GM23248 (cell line): ENCODE measurements around the gene SCN9A. TPM values are rescaled to one million over a fixed set of nuclear protein-coding genes. Genes with fewer than 3 reads are reported as not detected.

Experiments used
- DNase-seq: peaks from one replicate; pipeline ENCODE4 v3.0.0-alpha.2; 2015
- H2AFZ ChIP-seq: fragments of 200-600 bp; sonication (generic); 2 replicates; pipeline ENCODE4 v1.6.1; 2016; ENCODE audit warnings: antibody characterized with exemption
- H3F3A ChIP-seq: fragments of 200-600 bp; sonication (generic); 2 replicates; pipeline ENCODE4 v1.6.1; 2016; ENCODE audit warnings: mild to moderate bottlenecking, antibody characterized with exemption, mixed run types; ENCODE audit not compliant: insufficient read depth
- H3K27ac ChIP-seq: fragments of 200-600 bp; sonication (generic); 2 replicates; pipeline ENCODE4 v1.5.1; 2016; ENCODE audit warnings: mild to moderate bottlenecking
- H3K27me3 ChIP-seq: fragments of 200-600 bp; sonication (generic); replicated peaks from 2 replicates; pipeline ENCODE4 v1.6.1; 2016; ENCODE audit warnings: mild to moderate bottlenecking; ENCODE audit not compliant: insufficient read depth
- H3K36me3 ChIP-seq: fragments of 200-600 bp; sonication (generic); 2 replicates; pipeline ENCODE4 v1.6.1; 2016; ENCODE audit warnings: low read depth, mild to moderate bottlenecking
- H3K4me1 ChIP-seq: fragments of 200-600 bp; sonication (generic); 2 replicates; pipeline ENCODE4 v1.6.1; 2016; ENCODE audit warnings: mild to moderate bottlenecking; ENCODE audit not compliant: insufficient read depth
- H3K4me2 ChIP-seq: fragments of 200-600 bp; sonication (generic); one replicate; pipeline ENCODE4 v1.6.1; 2016; ENCODE audit warnings: mild to moderate bottlenecking; ENCODE audit not compliant: unreplicated experiment
- H3K4me3 ChIP-seq: fragments of 200-600 bp; sonication (generic); 2 replicates; pipeline ENCODE4 v1.5.1; 2016; ENCODE audit warnings: mild to moderate bottlenecking
- H3K79me2 ChIP-seq: fragments of 200-600 bp; sonication (generic); 2 replicates; pipeline ENCODE4 v1.6.1; 2016; ENCODE audit warnings: mild to moderate bottlenecking; ENCODE audit not compliant: insufficient read depth
- H3K9ac ChIP-seq: fragments of 200-600 bp; sonication (generic); 2 replicates; pipeline ENCODE4 v1.6.1; 2016; ENCODE audit warnings: mild to moderate bottlenecking
- H3K9me2 ChIP-seq: fragments of 200-600 bp; sonication (generic); 2 replicates; pipeline ENCODE4 v1.6.1; 2016; ENCODE audit warnings: mixed run types, mild to moderate bottlenecking, moderate library complexity; ENCODE audit not compliant: insufficient read depth
- H3K9me3 ChIP-seq: fragments of 200-600 bp; sonication (generic); one replicate; pipeline ENCODE4 v1.6.1; 2017; ENCODE audit warnings: low read depth
- H4K20me1 ChIP-seq: fragments of 200-600 bp; sonication (generic); 2 replicates; pipeline ENCODE4 v1.6.0; 2016; ENCODE audit not compliant: insufficient read depth
- EZH2 ChIP-seq: fragments of 200-600 bp; sonication (generic); IDR thresholded peaks from 2 replicates; pipeline ENCODE4 v1.6.1; 2018; ENCODE audit warnings: antibody characterized with exemption, mild to moderate bottlenecking; ENCODE audit not compliant: insufficient read depth, poor library complexity, severe bottlenecking
- EZH2phosphoT487 ChIP-seq: fragments of 200-600 bp; sonication (generic); IDR thresholded peaks from 2 replicates; pipeline ENCODE4 v1.6.1; 2018; ENCODE audit warnings: antibody characterized with exemption, moderate library complexity, mild to moderate bottlenecking, low read depth; ENCODE audit not compliant: insufficient read depth
- WGBS, 2 experiments: methylation state at CpG; one replicate each; pipeline ENCODE4 v1.1.6; 2015 to 2017; ENCODE audit warnings: low lambda C conversion rate in 2 of 2, low coverage in 1 of 2; ENCODE audit errors: missing lambda C conversion rate in 2 of 2; 5-methylcytosine and 5-hydroxymethylcytosine counted together
- in situ Hi-C: fragments of 300-500 bp; cut with MboI; formaldehyde crosslinking; loops from 2 replicates; pipeline ENCODE4 v1.15.0; 2020
- polyA plus RNA-seq: library from polyadenylated mRNA; unstranded; fragments of >200 nt; fragmentation: Nextera tagmentation; extraction: Ambion mirVana; gene quantifications from 2 replicates; pipeline ENCODE4 v1.2.1, GENCODE V29; 2016
- total RNA-seq: library from RNA; depleted of rRNA; stranded (reverse); fragments of >200 nt; shearing (Covaris generic); gene quantifications from 2 replicates; pipeline ENCODE4 v1.2.3, GENCODE V29; 2014; rRNA removed

SCN9A gene
- total RNA-seq (8.3 and 17.6 TPM in 2 replicates), polyA plus RNA-seq (6.1 and 7.2 TPM in 2 replicates)

DNA sequence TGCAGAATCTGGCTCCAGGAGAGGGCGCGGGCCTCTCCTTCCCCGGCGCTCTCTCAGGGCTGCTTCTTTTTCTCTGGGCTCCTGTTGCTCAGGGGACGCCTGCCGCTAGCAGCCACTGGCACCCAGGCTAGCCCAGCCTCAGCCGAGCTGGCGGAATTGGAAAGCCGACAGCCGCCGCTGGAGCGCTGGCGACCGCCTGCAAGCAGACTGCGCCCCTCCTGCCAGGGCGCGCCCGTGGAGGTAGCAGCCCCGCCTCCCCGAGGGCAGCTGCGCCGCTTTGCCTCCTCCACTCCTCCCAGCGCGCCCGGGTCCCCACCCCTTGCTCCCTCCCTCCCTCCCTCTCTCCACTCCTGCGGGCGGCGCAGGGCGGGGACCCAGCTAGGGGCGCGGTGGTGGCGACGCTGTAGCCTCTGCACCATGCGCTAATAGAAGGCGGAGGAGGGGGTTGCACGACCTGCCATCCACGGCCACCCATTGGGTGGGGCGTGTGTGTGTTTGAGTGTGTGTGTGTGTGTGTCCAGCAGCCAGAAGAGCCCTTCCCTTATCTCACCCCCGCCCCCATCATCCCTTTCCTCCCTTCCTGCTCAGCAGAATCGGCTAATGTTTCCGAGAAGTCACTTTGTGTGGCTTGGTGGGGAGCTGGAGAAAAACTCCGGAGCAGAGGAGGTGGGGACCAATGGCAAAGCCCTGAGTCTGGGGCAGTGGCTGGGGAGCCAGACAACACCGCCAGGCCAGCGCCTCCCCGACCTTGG, at the start of gene SCN9A:
Gene SCN9A (minus strand): TSS at position 209 of the 752 bp plus-strand sequence. CDS start 64,188 bp downstream, outside the sequence.
- Histone ChIP-seq H3F3A (no peaks in the 10 kb centered on the region), H3K27ac (peak within 1 kb of the TSS; percentile 39), H4K20me1 (no peaks in the 10 kb centered on the region), H2AFZ (peak within 1 kb of the TSS; percentile 96), H3K9ac (peak within 1 kb of the TSS; percentile 72), H3K9me2 (no peaks in the 10 kb centered on the region), H3K9me3 (no peaks in the 10 kb centered on the region), H3K4me3 (peak within 1 kb of the TSS; percentile 90), H3K79me2 (no peaks in the 10 kb centered on the region), H3K36me3 (no peaks in the 10 kb centered on the region), H3K4me1 (peaks cover 5% of the 10 kb centered on the region; the same call in 1 of the 2 replicates), H3K27me3 (no peaks in the 10 kb centered on the region), H3K4me2 (peak within 1 kb of the TSS; percentile 93)
- peak; percentile 85 for DNase-seq
- TF ChIP-seq EZH2phosphoT487 (no peak), EZH2 (no peak)
- WGBS, 2 experiments = 0 to 1% methylated on average over 34 to 36 of the region's 45 CpGs
- in situ Hi-C loops = no loop called here

DNA sequence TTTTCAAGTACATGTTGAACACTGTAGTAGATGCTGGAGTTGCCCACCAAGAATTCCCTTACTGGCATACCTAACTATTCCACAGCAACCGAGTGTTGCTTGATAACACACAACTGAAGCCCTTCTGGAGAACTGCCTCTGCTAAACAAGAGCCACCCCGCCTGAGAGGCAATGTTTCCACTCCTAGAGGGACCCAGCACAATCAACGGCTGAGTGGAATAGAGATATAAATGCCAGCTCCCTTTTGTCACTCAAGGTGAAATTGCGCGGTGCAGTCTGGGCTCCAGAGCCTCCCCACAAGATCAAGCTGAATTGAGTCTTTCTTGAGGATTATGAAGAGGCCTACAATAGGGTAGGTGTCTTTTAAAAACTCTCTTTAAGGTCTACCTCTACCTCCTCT, 49.1 kb upstream of the SCN9A start:
- Histone ChIP-seq H4K20me1 (no peaks in the 10 kb centered on the region), H3K4me1 (no peaks in the 10 kb centered on the region), H3F3A (no peaks in the 10 kb centered on the region), H3K4me3 (no peak overlapping the region), H2AFZ (no peak overlapping the region), H3K27me3 (no peaks in the 10 kb centered on the region), H3K36me3 (no peaks in the 10 kb centered on the region), H3K4me2 (no peak overlapping the region), H3K9me2 (no peaks in the 10 kb centered on the region), H3K9me3 (no peaks in the 10 kb centered on the region), H3K27ac (no peak overlapping the region), H3K79me2 (no peaks in the 10 kb centered on the region), H3K9ac (no peak overlapping the region)
- 77 to 84% methylated on average over 5 of the region's 5 CpGs for WGBS, 2 experiments
- in situ Hi-C loops = loop anchor here (25.0 kb wide), 1 partner anchor 238 kb away; no protein-coding TSS in a partner anchor
- TF ChIP-seq EZH2 (no peak), EZH2phosphoT487 (no peak)
- no peak for DNase-seq

DNA sequence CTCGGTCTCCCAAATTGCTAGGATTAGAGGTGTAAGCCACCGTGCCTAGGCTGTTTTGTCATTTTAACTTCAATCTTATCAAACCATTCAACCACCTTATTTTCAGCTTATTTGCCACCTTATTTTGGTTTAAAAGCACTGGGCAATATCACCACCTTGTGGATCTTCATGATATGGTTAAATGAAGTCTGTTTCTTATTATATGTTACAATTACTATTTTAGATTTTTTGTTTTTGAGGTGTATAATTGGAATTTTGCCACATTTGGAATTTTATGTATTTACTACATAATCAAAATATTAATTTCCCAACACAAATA, 43.8 kb upstream of the SCN9A start:
- 65 to 74% methylated on average over 2 of the region's 2 CpGs for WGBS, 2 experiments
- H4K20me1 ChIP-seq = no peaks in the 10 kb centered on the region
- H3K27me3 ChIP-seq = no peaks in the 10 kb centered on the region
- no peak overlapping the region for H2AFZ ChIP-seq
- DNase-seq = peak; percentile 63
- H3K9me3 ChIP-seq = no peaks in the 10 kb centered on the region
- H3K4me1 ChIP-seq = no peaks in the 10 kb centered on the region
- TF ChIP-seq EZH2phosphoT487 = no peak
- no peak for TF ChIP-seq EZH2
- in situ Hi-C loops = loop anchor here (25.0 kb wide), 1 partner anchor 232 kb away; no protein-coding TSS in a partner anchor
- no peak overlapping the region for H3K4me2 ChIP-seq
- H3K36me3 ChIP-seq = no peaks in the 10 kb centered on the region
- no peak overlapping the region for H3K4me3 ChIP-seq
- H3K27ac ChIP-seq = no peak overlapping the region
- H3K79me2 ChIP-seq = no peaks in the 10 kb centered on the region
- H3K9me2 ChIP-seq = no peaks in the 10 kb centered on the region
- H3K9ac ChIP-seq = no peak overlapping the region
- no peaks in the 10 kb centered on the region for H3F3A ChIP-seq

DNA sequence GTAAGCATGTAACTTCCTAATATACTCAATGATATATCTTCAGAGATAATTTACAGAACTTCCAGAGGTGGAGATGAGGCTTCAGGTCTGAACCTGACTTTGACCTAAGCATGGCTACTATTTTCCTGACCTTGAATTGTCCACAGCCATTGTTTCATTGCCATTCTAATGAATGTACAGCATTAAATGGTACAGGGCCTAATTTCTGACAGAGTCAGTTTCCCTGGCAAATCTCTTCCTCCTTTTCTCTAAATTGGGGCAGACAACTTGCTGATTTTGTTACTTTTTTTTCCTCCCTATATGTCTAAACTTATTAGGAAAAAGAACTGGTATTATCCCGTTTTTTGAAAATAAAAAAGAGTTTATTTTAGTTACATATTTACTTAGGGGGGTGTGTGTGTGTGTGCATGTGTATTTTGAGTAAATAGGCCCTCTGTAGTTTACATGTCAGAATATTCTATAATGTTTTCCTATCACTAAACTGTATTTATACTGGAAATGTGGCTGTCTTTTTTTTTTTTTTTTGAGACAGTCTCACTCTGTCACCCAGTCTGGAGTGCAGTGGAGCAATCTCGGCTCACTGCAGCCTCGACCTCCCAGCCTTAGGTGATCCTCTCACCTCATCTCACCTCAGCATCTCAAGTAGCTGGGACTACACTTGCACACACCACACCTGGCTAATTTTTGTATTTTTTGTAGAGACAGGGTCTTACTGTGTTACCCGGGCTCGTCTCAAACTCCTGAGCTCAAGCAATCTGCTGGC, 43.3 kb upstream of the SCN9A start:
- Histone ChIP-seq H3K9ac (no peak overlapping the region), H3K4me3 (no peak overlapping the region), H2AFZ (peak overlapping the region; percentile 67), H3F3A (no peaks in the 10 kb centered on the region), H3K79me2 (no peaks in the 10 kb centered on the region), H3K4me1 (no peaks in the 10 kb centered on the region), H3K9me2 (no peaks in the 10 kb centered on the region), H3K27ac (no peak overlapping the region), H4K20me1 (no peaks in the 10 kb centered on the region), H3K36me3 (no peaks in the 10 kb centered on the region), H3K4me2 (no peak overlapping the region), H3K27me3 (no peaks in the 10 kb centered on the region), H3K9me3 (no peaks in the 10 kb centered on the region)
- in situ Hi-C loops = loop anchor here (25.0 kb wide), 1 partner anchor 232 kb away; no protein-coding TSS in a partner anchor
- TF ChIP-seq EZH2phosphoT487 (no peak), EZH2 (no peak)
- no peak for DNase-seq
- WGBS, 2 experiments = 85% methylated on average over 5 of the region's 5 CpGs
